RWPE2 (cell line): ENCODE measurements around the gene MALT1.

Source experiments
- ATAC-seq: fragments of 200-7000 bp; cut with Tn5 transposase; 3 replicates; pipeline ENCODE4 v1.9.1; 2021; ENCODE audit warnings: low read depth
- DNase-seq: peaks from one replicate; pipeline ENCODE4 v3.0.0-alpha.2; 2020; ENCODE audit warnings: low spot score
- H3K27ac ChIP-seq: fragments of 450-650 bp; 2 replicates; pipeline ENCODE4 v1.5.1; 2017; ENCODE audit warnings: mild to moderate bottlenecking; ENCODE audit not compliant: poor library complexity, severe bottlenecking
- H3K27me3 ChIP-seq: fragments of 250-450 bp; sonication (Bioruptor Pico); 2 replicates; pipeline ENCODE4 v1.5.1; 2021; ENCODE audit warnings: mild to moderate bottlenecking, moderate library complexity; ENCODE audit not compliant: insufficient read depth, poor library complexity, severe bottlenecking
- H3K36me3 ChIP-seq: fragments of 250-450 bp; sonication (Bioruptor Pico); 2 replicates; pipeline ENCODE4 v1.5.1; 2020; ENCODE audit warnings: low read depth, mild to moderate bottlenecking, moderate library complexity
- H3K4me1 ChIP-seq: fragments of 250-450 bp; sonication (Bioruptor Pico); 2 replicates; pipeline ENCODE4 v1.5.1; 2021; ENCODE audit warnings: mild to moderate bottlenecking, moderate library complexity; ENCODE audit not compliant: insufficient read depth, poor library complexity, severe bottlenecking
- H3K4me3 ChIP-seq: fragments of 250-450 bp; sonication (Bioruptor Pico); 2 replicates; pipeline ENCODE4 v1.5.1; 2021; ENCODE audit warnings: mild to moderate bottlenecking, moderate library complexity; ENCODE audit not compliant: severe bottlenecking
- H3K9me3 ChIP-seq: fragments of 250-450 bp; sonication (Bioruptor Pico); 2 replicates; pipeline ENCODE4 v1.5.1; 2021; ENCODE audit warnings: mild to moderate bottlenecking, moderate library complexity; ENCODE audit not compliant: severe bottlenecking
- TF ChIP-seq, protein P1 (sequence below): fragments of 450-650 bp; IDR thresholded peaks from one replicate; pipeline ENCODE4 v1.5.1; 2017; ENCODE audit warnings: mild to moderate bottlenecking, moderate library complexity; ENCODE audit not compliant: poor library complexity, severe bottlenecking

Gene MALT1

GRCh38 chr18:58674159-58674558 is 2.9 kb downstream of the MALT1 start:
- TF ChIP-seq, protein P1, sequence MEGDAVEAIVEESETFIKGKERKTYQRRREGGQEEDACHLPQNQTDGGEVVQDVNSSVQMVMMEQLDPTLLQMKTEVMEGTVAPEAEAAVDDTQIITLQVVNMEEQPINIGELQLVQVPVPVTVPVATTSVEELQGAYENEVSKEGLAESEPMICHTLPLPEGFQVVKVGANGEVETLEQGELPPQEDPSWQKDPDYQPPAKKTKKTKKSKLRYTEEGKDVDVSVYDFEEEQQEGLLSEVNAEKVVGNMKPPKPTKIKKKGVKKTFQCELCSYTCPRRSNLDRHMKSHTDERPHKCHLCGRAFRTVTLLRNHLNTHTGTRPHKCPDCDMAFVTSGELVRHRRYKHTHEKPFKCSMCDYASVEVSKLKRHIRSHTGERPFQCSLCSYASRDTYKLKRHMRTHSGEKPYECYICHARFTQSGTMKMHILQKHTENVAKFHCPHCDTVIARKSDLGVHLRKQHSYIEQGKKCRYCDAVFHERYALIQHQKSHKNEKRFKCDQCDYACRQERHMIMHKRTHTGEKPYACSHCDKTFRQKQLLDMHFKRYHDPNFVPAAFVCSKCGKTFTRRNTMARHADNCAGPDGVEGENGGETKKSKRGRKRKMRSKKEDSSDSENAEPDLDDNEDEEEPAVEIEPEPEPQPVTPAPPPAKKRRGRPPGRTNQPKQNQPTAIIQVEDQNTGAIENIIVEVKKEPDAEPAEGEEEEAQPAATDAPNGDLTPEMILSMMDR: no peak
- no peak overlapping the region for H3K4me3 ChIP-seq
- H3K9me3 ChIP-seq: no peaks in the 10 kb centered on the region
- H3K4me1 ChIP-seq: peaks cover 30% of the 10 kb centered on the region
- DNase-seq (no peak), ATAC-seq (no peak)
- H3K27me3 ChIP-seq: no peaks in the 10 kb centered on the region
- H3K27ac ChIP-seq: no peak overlapping the region
- H3K36me3 ChIP-seq: no peaks in the 10 kb centered on the region

- Histone ChIP-seq H3K27ac (no peak overlapping the region), H3K9me3 (no peaks in the 10 kb centered on the region), H3K4me1 (peaks cover 24% of the 10 kb centered on the region), H3K4me3 (no peak overlapping the region), H3K27me3 (no peaks in the 10 kb centered on the region), H3K36me3 (no peaks in the 10 kb centered on the region)
- DNase-seq: no peak
- TF ChIP-seq, protein P1: no peak
- no peak for ATAC-seq
Observed at GRCh38 chr18:58674863-58675472, 3.7 kb downstream of the MALT1 start.

DNA sequence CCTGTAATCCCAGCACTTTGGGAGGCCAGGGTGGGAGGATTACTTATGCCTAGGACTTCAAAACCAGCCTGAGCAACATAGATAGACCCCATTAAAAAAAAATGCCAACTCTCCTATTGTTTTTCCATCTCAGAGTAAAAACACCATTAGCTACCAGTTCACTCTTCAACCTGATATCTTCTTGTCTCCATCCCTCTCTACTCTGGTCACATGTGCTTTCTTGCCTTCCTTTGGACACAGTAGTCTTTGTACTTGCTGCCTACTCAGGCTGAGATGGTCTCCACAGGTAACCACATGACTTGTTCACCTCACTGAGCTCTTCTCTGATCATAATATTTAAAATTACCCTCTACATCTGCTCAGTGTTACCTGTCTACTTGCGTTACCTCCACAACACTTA is 5.0 kb downstream of the MALT1 start:
- no peak for DNase-seq
- Histone ChIP-seq H3K4me3 (no peak overlapping the region), H3K36me3 (peaks cover under 1% of the 10 kb centered on the region; the same call in 1 of the 2 replicates), H3K9me3 (no peaks in the 10 kb centered on the region), H3K27me3 (no peaks in the 10 kb centered on the region), H3K4me1 (peaks cover 21% of the 10 kb centered on the region), H3K27ac (no peak overlapping the region)
- ATAC-seq: no peak
- TF ChIP-seq, protein P1: no peak

DNA sequence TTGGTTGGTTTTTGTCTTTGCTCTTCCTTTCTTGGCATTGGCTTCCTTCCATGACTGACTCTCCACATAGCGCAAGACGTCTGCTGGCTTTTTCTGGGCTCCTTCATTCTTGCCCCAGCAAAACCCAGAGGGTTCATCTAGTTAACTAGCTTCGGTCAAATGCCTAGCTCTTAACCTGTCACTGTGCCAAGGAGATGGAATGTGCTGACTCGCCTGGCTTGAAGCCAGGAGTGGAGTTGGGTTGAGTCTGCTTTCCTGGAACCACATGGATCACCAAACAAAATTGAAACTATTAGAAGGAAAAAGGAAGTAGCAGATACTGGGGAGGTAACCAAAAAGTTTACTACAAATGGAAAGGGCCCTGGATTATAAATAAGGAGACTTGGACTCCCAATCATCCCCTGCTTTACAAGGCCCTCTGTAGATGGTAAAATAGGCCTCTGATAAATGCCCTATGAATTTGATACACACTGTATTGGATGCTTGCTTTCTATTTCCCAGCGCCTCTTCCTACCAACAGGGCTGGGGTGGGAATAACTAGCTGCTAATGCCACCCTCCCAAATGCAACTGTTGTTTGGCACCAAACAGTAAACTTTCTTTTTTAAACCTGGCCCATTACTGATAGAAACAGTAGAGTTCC is 11.3 kb downstream of the MALT1 start:
- Histone ChIP-seq H3K36me3 (peaks cover 23% of the 10 kb centered on the region), H3K9me3 (no peaks in the 10 kb centered on the region), H3K27ac (peak overlapping the region; percentile 41), H3K27me3 (no peaks in the 10 kb centered on the region), H3K4me3 (no peak overlapping the region), H3K4me1 (peaks cover 23% of the 10 kb centered on the region)
- DNase-seq: no peak
- peak; percentile 66 for ATAC-seq
- TF ChIP-seq, protein P1: no peak

DNA sequence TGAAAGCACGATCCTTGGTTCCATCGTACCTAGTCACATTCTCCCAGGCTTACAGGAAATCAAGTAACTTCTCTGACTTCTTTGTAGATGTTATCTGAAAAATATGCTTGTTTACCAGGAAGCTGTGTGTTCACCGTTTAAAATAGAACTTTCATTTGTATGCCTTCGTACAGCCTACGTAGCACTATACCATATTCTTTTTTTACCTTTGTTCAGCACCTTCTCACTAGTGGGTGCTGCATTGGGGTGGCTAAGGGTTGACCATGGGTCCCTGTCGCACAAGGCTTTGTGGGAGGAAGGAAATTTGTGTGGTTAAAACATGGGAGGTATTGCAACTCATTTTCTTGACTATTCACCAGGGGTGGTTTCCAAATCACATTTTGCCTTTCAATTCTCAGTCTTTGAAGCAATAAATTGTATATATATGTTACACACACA is 16.6 kb downstream of the MALT1 start:
- Histone ChIP-seq H3K36me3 (peaks cover 14% of the 10 kb centered on the region), H3K4me3 (no peak overlapping the region)
- ATAC-seq: no peak

More for the DNA sequence above, 16.6 kb downstream of the MALT1 start:
- Histone ChIP-seq H3K4me1 (peaks cover 4% of the 10 kb centered on the region), H3K27ac (no peak overlapping the region), H3K27me3 (no peaks in the 10 kb centered on the region), H3K9me3 (no peaks in the 10 kb centered on the region)
- TF ChIP-seq, protein P1: no peak
- DNase-seq: no peak
